Transverse colon (tissue), 4 donors: ENCODE measurements around the gene TAPT1.

Experiments used
- CTCF ChIP-seq, 5 experiments: fragments of 200-600 bp in 3 of 5; fragments of 450-650 bp in 2 of 5; sonication (generic) in 3 of 5; IDR thresholded peaks; 1 replicate in 2 of 5; 2 replicates in 3 of 5; pipeline ENCODE4 v1.5.1; 2016 to 2017; ENCODE audit warnings: antibody characterized with exemption in 5 of 5, inconsistent platforms in 3 of 5, mild to moderate bottlenecking in 2 of 5, moderate library complexity in 1 of 5
- POLR2A ChIP-seq: fragments of 450-650 bp; IDR thresholded peaks from one replicate; pipeline ENCODE4 v1.6.1; 2016; ENCODE audit warnings: antibody characterized with exemption, mild to moderate bottlenecking, moderate library complexity
- POLR2AphosphoS5 ChIP-seq, 3 donors: sonication (generic); formaldehyde crosslinking; IDR thresholded peaks; one replicate each; pipeline ENCODE4 v1.6.1; 2016; ENCODE audit warnings: antibody characterized with exemption in 3 of 3

DNA sequence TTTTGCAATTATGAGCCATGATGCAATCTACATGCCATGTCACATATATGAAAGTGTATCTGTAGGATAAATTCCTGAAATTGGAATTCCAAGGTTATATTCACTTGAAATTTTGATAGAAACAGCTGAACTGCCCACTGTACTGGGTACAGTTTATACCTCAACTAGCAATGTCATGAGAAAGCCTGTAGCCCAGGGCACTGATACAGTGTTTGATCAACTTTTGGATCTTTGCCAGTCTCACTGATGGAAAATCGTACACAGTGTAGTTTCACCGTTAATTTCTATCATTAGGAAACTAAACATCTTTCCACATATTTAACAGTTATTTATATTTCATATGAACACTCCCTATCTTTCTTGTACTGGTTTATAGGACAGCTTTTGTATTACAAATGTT lies 34.2 kb downstream of the TAPT1 start:
- TF ChIP-seq CTCF (IDR thresholded peaks at IDR 0.05) (no peak), POLR2AphosphoS5 (IDR thresholded peaks at IDR 0.05) (no peak), POLR2A (no peak)
